HG03439 (cell line): ENCODE results near the gene LRPAP1.
"Not testable (repeated sequence)": the region's sequence is repeated elsewhere in the genome, so short reads cannot be mapped to it uniquely, and the experiment has no call there.

Source experiments
- ATAC-seq: cut with Tn5 transposase; IDR thresholded peaks from one replicate; pipeline ENCODE4 v1.9.1; 2021; ENCODE audit warnings: mild to moderate bottlenecking, moderate library complexity; ENCODE audit not compliant: unreplicated experiment

LRPAP1 gene

GRCh38 chr4:3520796-3521600, 11.2 kb downstream of the LRPAP1 start:
- no peak for ATAC-seq

- no peak for ATAC-seq
Measured at GRCh38 chr4:3520276-3520675, 11.9 kb downstream of the LRPAP1 start.

GRCh38 chr4:3519468-3520264, 12.6 kb downstream of the LRPAP1 start:
- ATAC-seq = no peak

- ATAC-seq = no peak
Measured at GRCh38 chr4:3518941-3519340, 13.3 kb downstream of the LRPAP1 start.

DNA sequence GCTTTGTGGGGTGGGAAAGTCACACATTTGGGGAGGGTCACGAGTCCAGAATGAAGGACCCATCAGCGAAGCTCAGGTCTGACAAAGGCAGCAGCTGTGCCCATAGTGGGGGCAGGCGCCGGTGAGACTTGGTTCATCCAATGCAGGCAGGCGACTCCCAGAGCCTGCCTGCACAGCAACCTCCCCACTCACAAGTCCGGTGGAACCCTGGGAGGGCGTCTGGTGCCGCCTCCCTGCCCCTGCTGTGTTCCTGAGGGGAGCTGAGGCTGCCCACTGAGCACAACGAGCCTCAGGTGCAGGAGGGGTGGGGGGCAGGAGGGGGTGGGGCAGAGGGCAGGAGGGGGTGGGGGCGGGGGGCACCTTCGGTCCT, 13.7 kb downstream of the LRPAP1 start:
- ATAC-seq = no peak

DNA sequence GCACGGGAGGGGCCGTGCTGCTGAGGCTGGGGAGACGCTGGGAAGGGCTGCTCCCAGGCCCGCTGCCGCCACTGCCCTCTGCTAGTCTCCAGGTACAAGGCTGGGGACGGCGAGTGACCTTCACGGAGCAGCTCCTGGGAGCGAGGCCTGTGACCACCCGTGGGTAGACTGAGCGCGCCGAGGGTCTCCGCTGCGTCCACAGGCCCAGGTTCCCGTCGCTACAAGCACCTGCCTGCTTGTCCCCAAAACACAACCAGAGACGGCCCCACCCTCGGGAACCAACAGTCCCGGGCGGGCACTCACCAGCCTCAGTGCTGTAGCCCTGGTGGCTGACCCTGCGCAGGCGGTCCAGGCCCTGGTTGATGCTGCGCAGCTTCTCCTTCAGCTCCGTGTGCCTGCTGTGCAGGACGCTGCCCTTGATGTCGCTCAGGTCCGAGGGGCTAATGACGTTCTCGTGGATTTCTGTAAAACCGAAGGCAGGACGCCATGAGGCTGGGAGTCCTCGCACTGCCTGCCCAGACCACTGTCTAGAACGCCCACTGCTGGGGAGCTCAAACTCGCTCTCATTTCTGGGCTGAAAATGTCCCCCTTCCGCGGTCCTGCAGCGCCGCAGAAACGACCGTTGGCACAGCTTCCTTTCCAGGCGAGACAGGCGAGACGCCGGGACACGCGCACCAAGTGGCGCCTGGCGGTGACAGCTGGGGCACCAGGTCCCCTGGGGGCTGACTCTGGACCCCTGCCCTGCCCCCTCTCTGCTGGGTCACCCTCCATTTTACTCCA, 14.3 kb downstream of the LRPAP1 start:
- ATAC-seq = no peak

DNA sequence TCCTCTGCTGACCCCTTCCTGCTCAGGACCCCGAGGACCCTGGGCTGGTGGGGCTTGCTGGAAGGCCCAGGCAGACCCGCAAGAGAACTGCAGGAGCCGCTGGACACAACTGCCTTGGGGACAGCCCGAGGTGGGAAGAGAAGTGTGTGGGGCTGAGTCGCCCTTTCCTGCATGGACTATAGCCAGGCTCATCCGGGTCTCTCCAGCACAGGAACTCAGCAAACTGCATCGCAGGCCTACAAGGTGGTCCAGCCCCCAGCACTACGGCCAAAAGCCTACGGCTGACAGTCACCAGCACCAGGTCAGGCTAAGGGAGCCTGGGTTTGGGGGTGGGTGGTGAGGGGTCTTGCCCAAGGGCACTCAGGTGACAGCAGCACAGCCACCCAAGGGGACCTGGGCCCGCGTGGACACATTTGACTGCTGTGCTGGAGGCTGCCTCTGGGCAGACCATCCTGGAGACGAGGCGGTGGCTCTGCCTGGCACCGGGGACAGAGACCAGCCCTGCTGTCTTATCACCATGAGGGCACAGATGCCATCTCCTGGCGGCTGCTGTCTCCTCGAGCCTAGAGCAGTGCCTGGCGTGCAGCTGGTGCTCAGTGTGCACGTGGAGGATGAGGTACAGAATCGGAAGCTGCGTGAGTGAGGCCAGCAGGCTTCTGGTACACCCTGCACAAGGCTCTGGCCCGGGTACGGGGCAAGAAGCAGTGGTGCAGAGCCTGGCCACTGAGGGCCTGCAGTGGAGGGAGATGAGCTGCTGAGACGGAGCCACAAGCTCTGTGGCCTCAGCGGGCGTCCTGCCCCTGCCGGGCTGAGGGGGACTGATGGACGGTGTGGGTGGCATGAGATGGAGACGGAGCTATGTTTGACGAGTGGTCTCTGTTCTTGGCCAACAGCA, 15.1 kb downstream of the LRPAP1 start:
- no peak for ATAC-seq

GRCh38 chr4:3516061-3516835, 16.0 kb downstream of the LRPAP1 start:
- no peak for ATAC-seq

DNA sequence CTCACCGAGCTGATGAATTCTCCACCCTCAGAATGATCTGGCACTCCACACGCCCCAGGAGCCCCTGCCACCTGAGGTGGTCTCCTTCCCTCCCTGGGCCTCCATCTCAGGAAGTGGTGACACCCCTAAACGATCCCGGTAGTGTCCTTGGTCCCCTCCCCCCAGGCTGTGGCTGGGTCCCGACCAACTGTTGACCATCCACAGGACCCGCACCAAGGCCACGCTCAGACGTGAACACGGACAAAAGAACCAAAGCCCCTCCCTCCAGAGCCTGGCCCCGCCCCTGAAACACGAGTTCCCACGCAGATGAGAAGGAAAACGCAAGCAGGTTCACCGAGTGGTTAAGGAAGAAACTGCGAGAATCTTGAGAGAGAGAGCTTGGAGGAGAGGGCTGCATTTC, 16.6 kb downstream of the LRPAP1 start:
- ATAC-seq = no peak

DNA sequence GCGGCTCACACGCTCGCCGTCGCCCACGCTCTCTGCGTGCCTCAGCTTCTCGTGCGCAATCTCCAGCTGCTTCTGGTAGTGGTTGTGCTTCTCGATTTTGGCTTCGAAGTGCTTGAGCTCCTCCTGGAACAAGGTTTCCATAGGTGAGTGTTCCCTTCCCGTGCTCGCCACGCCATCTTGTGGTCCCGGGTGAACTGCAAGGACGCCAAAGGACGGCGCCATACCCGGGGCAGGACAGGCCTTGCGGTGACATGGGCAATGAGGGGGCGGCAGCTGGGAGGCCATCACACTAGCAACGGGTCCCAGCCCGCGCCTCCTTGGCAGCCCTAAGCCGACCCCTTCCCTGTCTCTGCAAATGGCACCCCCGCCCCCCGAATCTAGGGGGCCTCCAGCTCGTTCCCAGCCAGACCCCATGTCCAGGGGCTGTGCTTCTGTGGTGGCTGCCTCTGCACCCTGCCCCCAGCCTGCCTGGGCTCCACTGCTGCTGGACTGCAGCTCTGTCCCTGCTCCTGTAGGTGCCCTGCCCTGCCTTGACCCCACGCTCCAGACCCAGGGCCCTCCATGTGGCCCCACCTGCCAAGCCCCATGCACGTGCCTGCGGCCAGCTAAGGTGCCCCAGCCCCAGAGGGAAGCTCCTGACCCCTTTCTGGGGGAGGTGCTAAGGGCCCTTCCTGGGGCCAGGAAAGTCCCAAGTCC, 17.3 kb downstream of the LRPAP1 start:
- ATAC-seq = no peak

DNA sequence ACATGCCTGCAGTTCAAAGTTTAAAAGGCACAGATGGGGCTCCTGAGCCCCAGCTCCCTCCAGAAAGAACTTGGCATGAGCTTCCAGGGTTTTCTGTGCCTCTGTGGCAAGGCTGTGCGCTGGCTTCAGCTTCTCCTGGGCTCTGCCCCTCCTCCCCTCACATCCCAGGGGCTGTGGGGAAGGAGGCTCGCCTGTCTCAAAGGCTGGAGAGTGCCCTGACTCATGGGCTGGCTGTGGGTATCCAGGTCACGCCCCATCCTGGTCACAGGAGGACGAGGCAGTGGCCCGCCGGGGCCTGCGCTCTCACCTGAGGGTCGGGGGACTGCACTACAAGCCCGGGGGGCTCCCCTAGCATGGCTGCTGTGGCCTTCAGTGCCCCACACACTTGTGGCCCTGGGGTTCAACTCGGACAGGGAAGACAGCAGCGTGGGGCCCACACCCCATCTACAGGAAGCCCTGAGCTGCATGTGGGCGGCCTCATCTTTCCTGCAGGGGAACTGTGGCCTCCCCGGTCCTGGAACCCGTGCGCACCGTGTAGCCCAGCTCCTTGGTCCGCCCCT, 17.9 kb downstream of the LRPAP1 start:
- no peak for ATAC-seq

GRCh38 chr4:3513807-3514206, 18.4 kb downstream of the LRPAP1 start:
- ATAC-seq = no peak

- ATAC-seq = no peak
Measured at GRCh38 chr4:3512719-3513118, 19.5 kb downstream of the LRPAP1 start.

- no peak for ATAC-seq
Measured at GRCh38 chr4:3512279-3512678, 19.9 kb downstream of the LRPAP1 start.

DNA sequence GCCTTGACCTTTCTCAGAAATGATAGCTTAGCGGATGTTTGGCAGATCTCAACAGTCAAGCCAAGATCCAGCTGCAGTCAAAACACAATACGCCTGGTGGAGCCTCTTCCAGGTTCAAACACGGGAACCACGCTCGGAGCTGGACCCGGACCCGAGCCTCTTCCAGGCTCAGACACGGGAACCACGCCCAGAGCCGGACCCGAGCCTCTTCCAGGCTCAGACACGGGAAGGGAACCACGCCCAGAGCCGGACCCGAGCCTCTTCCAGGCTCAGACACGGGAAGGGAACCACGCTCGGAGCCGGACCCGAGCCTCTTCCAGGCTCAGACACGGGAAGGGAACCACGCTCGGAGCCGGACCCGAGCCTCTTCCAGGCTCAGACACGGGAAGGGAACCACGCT, 20.6 kb downstream of the LRPAP1 start:
- ATAC-seq = not testable (repeated sequence)

DNA sequence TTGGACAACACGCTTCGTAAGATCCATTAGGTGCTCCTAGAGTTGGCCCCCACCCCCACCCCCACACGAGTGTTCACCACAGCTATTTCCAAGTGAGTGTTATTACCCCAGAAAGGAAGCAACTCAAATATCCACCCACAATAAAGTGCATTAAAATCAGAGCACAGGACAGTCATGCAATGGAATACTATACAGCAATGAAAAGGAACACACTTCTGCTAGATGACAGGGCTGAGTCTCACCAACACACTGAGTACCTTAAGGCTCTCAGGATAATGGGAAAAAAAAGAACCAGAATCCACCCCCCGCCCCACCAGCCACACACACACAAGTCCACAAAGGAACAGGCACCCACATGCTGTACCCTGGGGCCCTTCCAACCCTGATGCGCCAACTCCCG, 21.0 kb downstream of the LRPAP1 start:
- ATAC-seq = no peak

GRCh38 chr4:3510481-3510880, 21.7 kb downstream of the LRPAP1 start:
- no peak for ATAC-seq

- no peak for ATAC-seq
Measured at GRCh38 chr4:3508542-3508941, 23.7 kb downstream of the LRPAP1 start.

DNA sequence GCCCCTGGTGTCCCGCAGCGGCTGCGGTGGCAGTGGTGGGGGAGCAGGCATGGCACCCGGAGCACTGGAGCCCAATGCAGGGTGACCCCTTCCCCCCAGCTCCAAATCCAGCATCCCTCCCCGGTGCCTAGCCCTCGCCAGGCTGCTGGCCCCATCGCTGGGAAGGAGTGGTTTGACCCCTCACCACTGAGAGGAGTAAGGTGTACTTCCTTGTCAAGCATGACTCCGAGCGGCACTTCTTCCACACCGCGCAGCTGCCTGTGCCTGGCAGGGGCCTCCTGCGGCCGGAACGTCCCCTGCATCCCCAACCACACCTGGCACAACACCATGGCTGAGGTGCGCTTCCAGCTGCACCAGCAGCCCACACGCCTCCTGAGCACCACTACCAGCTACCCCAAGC, 27.0 kb downstream of the LRPAP1 start:
- ATAC-seq = no peak
